Superior temporal gyrus (tissue), 1 donor: ENCODE measurements around the gene SPRTN.
A peak's percentile ranks its signal among the peaks of the same experiment; 100 is the strongest.

Experiments used
- DNase-seq: peaks from one replicate; pipeline ENCODE4 v3.0.0-alpha.2; 2016; ENCODE audit errors: extremely low spot score

The SPRTN gene, protein sequence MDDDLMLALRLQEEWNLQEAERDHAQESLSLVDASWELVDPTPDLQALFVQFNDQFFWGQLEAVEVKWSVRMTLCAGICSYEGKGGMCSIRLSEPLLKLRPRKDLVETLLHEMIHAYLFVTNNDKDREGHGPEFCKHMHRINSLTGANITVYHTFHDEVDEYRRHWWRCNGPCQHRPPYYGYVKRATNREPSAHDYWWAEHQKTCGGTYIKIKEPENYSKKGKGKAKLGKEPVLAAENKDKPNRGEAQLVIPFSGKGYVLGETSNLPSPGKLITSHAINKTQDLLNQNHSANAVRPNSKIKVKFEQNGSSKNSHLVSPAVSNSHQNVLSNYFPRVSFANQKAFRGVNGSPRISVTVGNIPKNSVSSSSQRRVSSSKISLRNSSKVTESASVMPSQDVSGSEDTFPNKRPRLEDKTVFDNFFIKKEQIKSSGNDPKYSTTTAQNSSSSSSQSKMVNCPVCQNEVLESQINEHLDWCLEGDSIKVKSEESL

GRCh38 chr1:231338270-231339128 lies at the start of gene SPRTN:
TSS of gene SPRTN (plus strand) at chr1:231338293. CDS start at chr1:231338384, 91 bp downstream.
- peak; percentile 16 for DNase-seq

- DNase-seq: no peak
Measured at GRCh38 chr1:231295938-231296337, 42.2 kb upstream of the SPRTN start.

DNA sequence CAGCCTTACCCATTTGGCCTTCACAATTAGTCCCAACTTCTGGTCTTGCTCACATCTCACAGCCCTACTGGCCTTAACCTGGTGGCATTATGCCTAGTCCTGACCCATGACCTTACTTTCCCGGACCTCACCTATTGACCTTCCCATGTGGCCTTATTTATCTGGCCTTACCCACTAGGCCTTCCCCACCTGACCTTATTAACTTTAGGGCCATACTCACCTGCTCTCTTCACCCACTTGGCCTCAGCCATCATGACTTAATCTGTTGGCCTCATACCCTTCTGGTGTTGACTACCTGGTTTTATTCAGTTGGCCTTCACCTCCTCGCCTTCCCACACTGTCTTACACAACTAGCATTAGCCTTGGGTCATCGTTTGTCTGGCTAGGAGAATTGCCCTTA lies 36.1 kb upstream of the SPRTN start:
- DNase-seq: no peak

GRCh38 chr1:231310391-231310934 lies 27.6 kb upstream of the SPRTN start:
- DNase-seq: no peak

- DNase-seq: no peak
Measured at GRCh38 chr1:231311720-231312431, 26.2 kb upstream of the SPRTN start.

- no peak for DNase-seq
Measured at GRCh38 chr1:231312432-231312788, 25.7 kb upstream of the SPRTN start.

DNA sequence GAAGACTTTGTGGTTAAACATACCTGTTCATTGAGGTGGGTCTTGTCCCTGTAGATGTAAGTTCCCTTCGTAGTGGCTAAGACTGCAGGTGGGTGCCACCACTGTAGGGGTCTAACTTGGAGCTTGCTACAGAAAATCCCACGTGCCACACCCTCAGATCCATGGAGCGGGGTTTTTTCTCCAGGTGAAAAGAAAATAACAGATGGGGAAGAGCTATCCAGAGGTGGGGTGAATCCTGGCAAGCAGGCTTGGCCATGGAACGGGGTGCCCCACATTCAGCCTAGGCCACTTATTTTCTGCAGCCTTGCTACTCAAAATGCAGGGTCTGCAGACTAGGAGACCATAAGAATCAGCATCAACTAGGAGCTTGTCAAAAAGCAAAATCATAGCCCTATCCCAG lies 24.4 kb upstream of the SPRTN start:
- DNase-seq: no peak

GRCh38 chr1:231315887-231316286 lies 22.2 kb upstream of the SPRTN start:
- DNase-seq: no peak

- DNase-seq: no peak
Measured at GRCh38 chr1:231317306-231318014, 20.6 kb upstream of the SPRTN start.

- DNase-seq: no peak
Measured at GRCh38 chr1:231318015-231318355, 20.1 kb upstream of the SPRTN start.

DNA sequence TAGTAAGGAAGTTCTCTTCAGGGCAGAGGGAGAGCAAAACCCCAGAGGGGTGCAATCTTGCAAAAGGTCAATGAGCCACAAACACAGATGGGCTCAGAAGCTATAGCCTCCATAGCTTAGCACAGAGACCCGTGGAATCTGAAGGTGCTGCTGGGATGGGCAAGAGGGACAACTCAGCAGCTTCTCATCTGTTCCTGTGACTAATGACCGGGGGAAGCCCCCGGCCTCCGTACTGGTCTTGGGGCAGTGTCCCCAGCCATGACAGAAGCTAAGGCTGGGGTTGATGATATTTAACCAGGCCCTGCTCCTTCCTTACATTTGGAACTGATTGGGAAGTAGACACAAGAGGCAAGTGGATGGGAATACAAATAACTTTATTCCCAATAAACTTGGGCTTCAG lies 19.5 kb upstream of the SPRTN start:
- DNase-seq: no peak

GRCh38 chr1:231319080-231319479 lies 19.0 kb upstream of the SPRTN start:
- DNase-seq: no peak

GRCh38 chr1:231322880-231323530 lies 15.1 kb upstream of the SPRTN start:
- no peak for DNase-seq

GRCh38 chr1:231324660-231325059 lies 13.4 kb upstream of the SPRTN start:
- no peak for DNase-seq

DNA sequence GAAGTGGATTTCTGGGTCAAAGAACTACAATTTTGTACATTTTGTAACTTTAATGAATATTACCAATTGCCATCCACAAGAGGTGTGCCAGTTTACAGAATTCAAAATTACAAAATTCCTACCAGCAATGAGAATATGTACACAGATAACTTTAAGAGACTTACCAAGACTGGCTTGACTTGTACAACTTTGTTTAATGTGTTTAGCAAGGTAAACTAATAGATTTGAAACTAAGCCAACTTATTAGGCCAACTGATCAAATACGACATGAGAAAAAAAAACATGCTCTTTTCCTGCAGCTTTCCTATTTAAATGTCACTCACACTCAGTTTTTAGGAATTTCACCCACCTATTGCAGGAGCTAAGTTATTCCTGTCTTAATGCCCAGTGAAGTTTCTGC lies 11.8 kb upstream of the SPRTN start:
- no peak for DNase-seq

- no peak for DNase-seq
Measured at GRCh38 chr1:231327617-231328016, 10.5 kb upstream of the SPRTN start.

- no peak for DNase-seq
Measured at GRCh38 chr1:231329483-231329882, 8.6 kb upstream of the SPRTN start.

GRCh38 chr1:231332761-231333160 lies 5.3 kb upstream of the SPRTN start:
- DNase-seq: no peak

- DNase-seq: no peak
Measured at GRCh38 chr1:231334079-231334666, 3.9 kb upstream of the SPRTN start.

GRCh38 chr1:231334952-231335351 lies 3.1 kb upstream of the SPRTN start:
- no peak for DNase-seq
